IPS DF 19.7 (cell line): ENCODE data around the gene CEP104.

Source experiments
- DNase-seq: peaks from one replicate; pipeline ENCODE4 v3.0.0-alpha.2; 2013; ENCODE audit warnings: low read depth, low spot score

Gene CEP104

DNA sequence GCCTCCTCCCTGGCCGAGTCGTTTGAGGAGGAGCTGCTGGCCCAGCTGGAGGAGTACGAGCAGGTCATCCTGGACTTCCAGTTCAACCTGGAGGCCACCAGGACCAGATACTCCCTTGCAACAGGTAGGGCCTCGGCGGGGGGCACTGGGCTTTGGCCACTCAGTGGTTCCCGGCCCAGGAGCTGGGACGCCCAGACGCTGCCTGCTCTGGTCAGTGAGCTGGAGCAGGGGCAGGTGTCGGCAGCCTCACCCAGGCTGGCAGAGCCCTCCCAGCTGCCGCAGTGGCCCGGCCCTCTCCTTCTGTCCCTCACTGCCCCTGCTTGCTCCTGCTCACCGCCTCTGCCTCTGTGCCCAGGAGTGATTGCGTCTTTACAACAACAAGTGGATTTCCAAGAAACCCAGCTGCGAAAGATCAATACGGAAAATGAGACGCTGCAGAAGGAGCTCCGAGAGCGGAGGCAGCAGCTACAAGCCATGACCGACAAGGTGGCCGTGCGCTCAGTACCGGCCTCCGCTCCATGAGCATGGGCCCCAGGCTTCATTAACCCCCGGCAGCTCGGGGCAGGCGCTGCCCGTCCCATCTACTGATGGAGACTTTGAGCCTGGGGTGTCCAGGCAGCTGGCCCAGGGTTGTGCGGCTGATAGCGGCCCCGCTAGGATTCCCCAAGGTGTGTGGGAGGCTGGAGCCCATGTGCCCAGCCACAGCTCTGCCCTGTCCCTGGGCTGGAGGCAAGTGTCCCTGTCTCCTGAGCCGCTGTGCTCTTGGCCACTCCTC, 93.5 kb downstream of the CEP104 start:
- DNase-seq, result no peak

- no peak for DNase-seq
Observed at GRCh38 chr1:3762873-3763228, 94.2 kb downstream of the CEP104 start.

DNA sequence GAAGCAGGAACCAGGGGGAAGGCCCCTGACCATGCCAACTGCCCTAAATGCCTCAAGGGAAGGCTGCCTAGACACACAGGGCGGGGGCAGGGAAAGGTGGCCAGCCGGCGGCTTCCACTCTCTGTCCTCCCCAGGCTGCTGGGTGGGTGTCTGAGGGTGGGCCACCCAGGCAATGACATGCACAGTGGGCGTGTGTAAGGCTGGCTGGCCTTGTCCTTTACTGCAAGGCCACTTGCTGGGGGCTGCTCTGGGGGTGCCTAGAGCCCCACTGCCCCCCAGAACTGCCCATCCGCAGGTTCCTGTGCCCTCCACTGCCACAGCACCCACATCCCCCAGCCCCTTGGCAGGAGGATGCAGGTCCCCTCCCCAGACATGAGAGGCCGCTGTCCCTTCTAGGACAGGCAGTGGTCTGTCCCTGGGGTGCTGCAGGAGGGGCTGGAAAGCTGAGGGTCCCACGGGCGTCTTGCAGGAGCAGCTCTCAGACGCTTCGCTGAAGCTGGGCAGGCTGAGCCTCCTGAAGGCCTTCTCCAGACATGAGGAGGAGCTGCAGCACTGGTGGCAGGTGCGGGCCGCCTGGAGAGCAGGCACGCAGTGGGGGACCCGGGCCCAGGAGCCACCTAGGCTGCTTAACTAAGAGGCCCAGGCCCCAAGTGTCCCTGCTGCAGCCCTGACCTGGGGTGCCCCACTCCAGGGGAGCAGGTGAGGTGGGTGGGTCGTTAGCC, 94.7 kb downstream of the CEP104 start:
- no peak for DNase-seq
